Measurements from ENCODE around the gene IRF2BP2.

IRF2BP2 gene

GRCh38 chr1:234555390-234556024, 54.5 kb downstream of the IRF2BP2 start:
- no peak for FAIRE-seq

GRCh38 chr1:234554698-234555311, 55.2 kb downstream of the IRF2BP2 start:
- FAIRE-seq = no peak
